ENCODE results near the gene LRRC3.

The LRRC3 gene

DNA sequence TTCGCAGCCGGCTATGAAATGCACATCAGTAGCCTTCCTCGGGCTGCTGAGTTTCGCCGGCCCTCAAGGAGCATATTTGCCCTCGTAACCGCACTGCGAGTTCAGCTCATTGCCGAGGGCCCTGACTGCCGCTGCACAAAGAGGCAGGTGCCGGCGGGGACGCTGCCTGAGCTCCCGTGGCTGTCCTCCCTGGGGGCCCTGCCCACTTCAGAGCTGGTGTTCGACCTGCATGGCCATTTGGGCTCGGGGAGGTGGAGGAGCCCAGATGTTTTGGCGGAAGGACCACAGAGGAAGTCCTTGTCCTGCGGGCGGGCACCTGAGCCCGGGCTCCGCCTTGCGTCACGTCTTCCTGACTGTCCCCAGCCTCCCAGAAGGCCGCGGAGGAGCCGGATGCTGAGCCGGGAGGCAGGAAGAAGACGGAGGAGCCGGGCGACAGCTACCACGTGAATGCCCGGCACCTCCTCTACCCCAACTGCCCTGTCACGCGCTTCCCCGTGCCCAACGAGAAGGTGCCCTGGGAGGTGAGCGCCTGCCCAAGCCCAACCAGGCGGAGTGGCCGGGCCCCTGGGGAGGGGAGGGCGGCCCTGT lies 29.9 kb upstream of the LRRC3 start:
- no peak for DNase-seq (ENCODE audit: low read depth)
- TF ChIP-seq, protein P1, sequence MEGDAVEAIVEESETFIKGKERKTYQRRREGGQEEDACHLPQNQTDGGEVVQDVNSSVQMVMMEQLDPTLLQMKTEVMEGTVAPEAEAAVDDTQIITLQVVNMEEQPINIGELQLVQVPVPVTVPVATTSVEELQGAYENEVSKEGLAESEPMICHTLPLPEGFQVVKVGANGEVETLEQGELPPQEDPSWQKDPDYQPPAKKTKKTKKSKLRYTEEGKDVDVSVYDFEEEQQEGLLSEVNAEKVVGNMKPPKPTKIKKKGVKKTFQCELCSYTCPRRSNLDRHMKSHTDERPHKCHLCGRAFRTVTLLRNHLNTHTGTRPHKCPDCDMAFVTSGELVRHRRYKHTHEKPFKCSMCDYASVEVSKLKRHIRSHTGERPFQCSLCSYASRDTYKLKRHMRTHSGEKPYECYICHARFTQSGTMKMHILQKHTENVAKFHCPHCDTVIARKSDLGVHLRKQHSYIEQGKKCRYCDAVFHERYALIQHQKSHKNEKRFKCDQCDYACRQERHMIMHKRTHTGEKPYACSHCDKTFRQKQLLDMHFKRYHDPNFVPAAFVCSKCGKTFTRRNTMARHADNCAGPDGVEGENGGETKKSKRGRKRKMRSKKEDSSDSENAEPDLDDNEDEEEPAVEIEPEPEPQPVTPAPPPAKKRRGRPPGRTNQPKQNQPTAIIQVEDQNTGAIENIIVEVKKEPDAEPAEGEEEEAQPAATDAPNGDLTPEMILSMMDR (IDR thresholded peaks at IDR 0.05; ENCODE audit: insufficient read depth, low read depth, low read length, missing control alignments): no peak
- H3K4me3 ChIP-seq (ENCODE audit: low read depth, low read length): no peak overlapping the region

- DNase-seq (ENCODE audit: low read depth): no peak
- no peak overlapping the region for H3K4me3 ChIP-seq (ENCODE audit: low read depth, low read length)
- TF ChIP-seq, protein P1 (IDR thresholded peaks at IDR 0.05; ENCODE audit: insufficient read depth, low read depth, low read length, missing control alignments): no peak
Measured at GRCh38 chr21:44425895-44426662, 29.2 kb upstream of the LRRC3 start.

- DNase-seq (ENCODE audit: low read depth): no peak
- TF ChIP-seq, protein P1 (IDR thresholded peaks at IDR 0.05; ENCODE audit: insufficient read depth, low read depth, low read length, missing control alignments): no peak
- H3K4me3 ChIP-seq (ENCODE audit: low read depth, low read length): no peak overlapping the region
Measured at GRCh38 chr21:44426663-44427191, 28.6 kb upstream of the LRRC3 start.

DNA sequence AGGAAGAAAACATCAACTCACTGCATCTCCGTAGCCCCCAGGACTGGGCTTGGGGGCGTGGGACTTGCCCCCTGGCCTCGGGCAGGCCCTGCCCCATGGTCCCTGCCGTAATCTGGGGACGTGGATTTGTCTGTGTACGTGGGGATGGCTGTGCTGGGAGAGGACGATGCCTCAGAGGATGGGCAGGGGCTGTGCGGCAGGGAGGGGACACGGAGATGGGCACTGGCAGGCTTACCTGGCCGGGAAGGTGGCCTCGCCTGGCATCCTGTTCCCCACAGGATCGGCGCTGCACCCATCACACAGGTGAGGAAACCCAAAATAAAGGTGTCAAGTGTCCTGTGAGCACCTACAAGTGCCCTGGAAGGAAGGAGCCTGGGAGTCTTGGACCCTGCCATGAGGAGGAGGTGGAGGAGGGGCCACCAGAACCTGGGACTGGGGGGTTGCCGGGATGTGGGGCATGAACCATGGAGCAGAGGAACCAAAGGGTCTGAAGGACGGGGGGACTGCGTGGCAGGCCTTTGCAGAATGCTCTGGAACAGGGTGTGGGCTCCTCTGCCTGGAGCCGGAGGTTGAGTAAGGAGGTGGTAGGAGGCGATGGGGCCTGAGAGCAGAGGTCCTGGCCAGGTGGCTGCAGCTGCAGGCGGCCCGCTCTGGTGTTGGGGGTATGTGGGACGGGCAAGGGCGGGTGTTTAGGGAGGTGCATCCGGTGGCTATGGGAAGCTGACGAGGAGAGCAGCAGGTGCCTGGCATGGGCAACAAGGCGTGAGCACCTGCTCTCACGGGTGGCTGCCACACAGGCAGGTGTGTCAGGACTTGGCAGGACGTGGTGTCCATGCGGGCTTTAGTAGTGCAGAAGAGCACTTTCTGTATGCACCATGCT lies 27.8 kb upstream of the LRRC3 start:
- no peak overlapping the region for H3K4me3 ChIP-seq (ENCODE audit: low read depth, low read length)
- TF ChIP-seq, protein P1 (IDR thresholded peaks at IDR 0.05; ENCODE audit: insufficient read depth, low read depth, low read length, missing control alignments): no peak
- DNase-seq (ENCODE audit: low read depth): no peak

DNA sequence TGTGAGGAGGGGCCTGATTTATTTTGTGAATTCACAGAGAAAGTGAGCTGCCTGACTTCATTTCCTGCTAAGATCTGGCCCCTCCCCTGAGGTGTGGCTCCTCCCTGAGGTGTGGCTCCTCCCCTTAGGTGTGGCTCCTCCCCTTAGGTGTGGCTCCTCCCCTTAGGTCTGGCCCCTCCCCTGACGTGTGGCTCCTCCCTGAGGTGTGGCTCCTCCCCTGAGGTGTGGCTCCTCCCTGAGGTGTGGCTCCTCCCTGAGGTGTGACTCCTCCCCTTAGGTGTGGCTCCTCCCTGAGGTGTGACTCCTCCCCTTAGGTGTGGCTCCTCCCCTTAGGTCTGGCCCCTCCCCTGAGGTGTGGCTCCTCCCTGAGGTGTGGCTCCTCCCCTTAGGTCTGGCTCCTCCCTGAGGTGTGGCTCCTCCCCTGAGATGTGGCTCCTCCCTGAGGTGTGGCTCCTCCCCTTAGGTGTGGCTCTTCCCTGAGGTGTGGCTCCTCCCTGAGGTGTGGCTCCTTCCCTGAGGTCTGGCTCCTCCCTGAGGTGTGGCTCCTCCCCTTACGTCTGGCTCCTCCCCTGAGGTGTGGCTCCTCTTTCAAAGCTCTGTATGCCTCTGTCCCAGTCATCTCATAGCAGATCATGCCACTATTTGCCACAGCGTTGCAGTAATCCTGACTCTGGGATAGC lies 26.9 kb upstream of the LRRC3 start:
- H3K4me3 ChIP-seq (ENCODE audit: low read depth, low read length): no peak overlapping the region
- DNase-seq (ENCODE audit: low read depth): peak; percentile 71
- TF ChIP-seq, protein P1 (IDR thresholded peaks at IDR 0.05; ENCODE audit: insufficient read depth, low read depth, low read length, missing control alignments): no peak

DNA sequence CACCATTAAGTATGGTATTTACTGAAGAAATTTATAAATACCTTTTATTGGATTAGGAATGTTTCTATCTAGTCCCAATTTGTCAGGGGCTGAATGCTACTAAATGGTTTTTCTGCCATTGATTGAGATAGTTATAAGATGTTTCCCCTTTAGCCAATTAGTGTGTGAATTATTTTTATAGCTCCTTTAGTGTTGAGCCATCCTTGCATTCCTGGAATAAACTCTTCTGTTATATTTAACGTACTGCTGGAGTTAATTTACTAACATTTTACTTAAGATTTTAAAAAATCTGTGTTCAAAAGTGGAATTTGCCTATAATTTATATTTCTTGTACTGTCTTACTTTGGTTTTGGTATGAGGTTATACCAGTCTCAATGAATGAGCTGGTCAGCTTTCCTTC lies 25.4 kb upstream of the LRRC3 start:
- H3K4me3 ChIP-seq (ENCODE audit: low read depth, low read length): no peak overlapping the region
- TF ChIP-seq, protein P1 (IDR thresholded peaks at IDR 0.05; ENCODE audit: insufficient read depth, low read depth, low read length, missing control alignments): no peak
- DNase-seq (ENCODE audit: low read depth): no peak
